Measurements from ENCODE around the gene TMEM145.

TMEM145 gene

GRCh38 chr19:42352301-42353259 is 39.5 kb downstream of the TMEM145 start:
- no peaks in the 10 kb centered on the region for H3K9me3 ChIP-seq (ENCODE audit: insufficient read depth, low read length)
- peaks cover 3% of the 10 kb centered on the region; the same call in 1 of the 2 replicates for H4K20me1 ChIP-seq (ENCODE audit: insufficient read depth, low read length)
- H3K27me3 ChIP-seq (ENCODE audit: low read depth, low read length) = no peaks in the 10 kb centered on the region
- no peak overlapping the region for H3K9ac ChIP-seq (ENCODE audit: low read length)
- H3K4me2 ChIP-seq (ENCODE audit: low read length) = no peak overlapping the region
- H3K27ac ChIP-seq (ENCODE audit: low read length) = no peak overlapping the region
- H3K4me1 ChIP-seq (ENCODE audit: low read length) = peaks cover 4% of the 10 kb centered on the region; the same call in 1 of the 2 replicates
- H3K36me3 ChIP-seq (replicated peaks; ENCODE audit: low read depth, low read length) = peaks cover 2% of the 10 kb centered on the region
- no peak for TF ChIP-seq CTCF (IDR thresholded peaks at IDR 0.05; ENCODE audit: low read depth, low read length)
- no peak for TF ChIP-seq EZH2phosphoT487 (IDR thresholded peaks at IDR 0.05; ENCODE audit: low read depth)
- H3K79me2 ChIP-seq (ENCODE audit: low read length) = no peaks in the 10 kb centered on the region
- no peak overlapping the region for H2AFZ ChIP-seq (ENCODE audit: low read depth, low read length)
- H3K4me3 ChIP-seq (ENCODE audit: low read length) = no peak overlapping the region

- Histone ChIP-seq H3K27me3 (ENCODE audit: low read depth, low read length) (no peaks in the 10 kb centered on the region), H3K36me3 (replicated peaks; ENCODE audit: low read depth, low read length) (peaks cover 4% of the 10 kb centered on the region), H4K20me1 (ENCODE audit: insufficient read depth, low read length) (peaks cover 3% of the 10 kb centered on the region; the same call in 1 of the 2 replicates), H3K27ac (ENCODE audit: low read length) (no peak overlapping the region), H3K9ac (ENCODE audit: low read length) (no peak overlapping the region), H3K4me3 (ENCODE audit: low read length) (no peak overlapping the region), H2AFZ (ENCODE audit: low read depth, low read length) (no peak overlapping the region), H3K9me3 (ENCODE audit: insufficient read depth, low read length) (no peaks in the 10 kb centered on the region), H3K4me1 (ENCODE audit: low read length) (peaks cover 5% of the 10 kb centered on the region; the same call in 1 of the 2 replicates), H3K4me2 (ENCODE audit: low read length) (no peak overlapping the region), H3K79me2 (ENCODE audit: low read length) (no peaks in the 10 kb centered on the region)
- no peak for TF ChIP-seq EZH2phosphoT487 (IDR thresholded peaks at IDR 0.05; ENCODE audit: low read depth)
- TF ChIP-seq CTCF (IDR thresholded peaks at IDR 0.05; ENCODE audit: low read depth, low read length) = no peak
These were observed 40.4 kb downstream of the TMEM145 start for GRCh38 chr19:42353341-42354015.

- H3K4me1 ChIP-seq (ENCODE audit: low read length) = peaks cover 5% of the 10 kb centered on the region; the same call in 1 of the 2 replicates
- H3K36me3 ChIP-seq (replicated peaks; ENCODE audit: low read depth, low read length) = peaks cover 7% of the 10 kb centered on the region
- no peak overlapping the region for H3K4me3 ChIP-seq (ENCODE audit: low read length)
These were observed 42.8 kb downstream of the TMEM145 start for GRCh38 chr19:42355896-42356295.

More at GRCh38 chr19:42355896-42356295, 42.8 kb downstream of the TMEM145 start:
- Histone ChIP-seq H3K4me2 (ENCODE audit: low read length) (no peak overlapping the region), H3K27me3 (ENCODE audit: low read depth, low read length) (no peaks in the 10 kb centered on the region), H3K79me2 (ENCODE audit: low read length) (no peaks in the 10 kb centered on the region), H3K9ac (ENCODE audit: low read length) (no peak overlapping the region), H2AFZ (ENCODE audit: low read depth, low read length) (no peak overlapping the region), H4K20me1 (ENCODE audit: insufficient read depth, low read length) (peaks cover 3% of the 10 kb centered on the region; the same call in 1 of the 2 replicates), H3K27ac (ENCODE audit: low read length) (no peak overlapping the region), H3K9me3 (ENCODE audit: insufficient read depth, low read length) (no peaks in the 10 kb centered on the region)
- TF ChIP-seq CTCF (IDR thresholded peaks at IDR 0.05; ENCODE audit: low read depth, low read length) (no peak), EZH2phosphoT487 (IDR thresholded peaks at IDR 0.05; ENCODE audit: low read depth) (no peak)

All from OCI-LY3 (cell line).